SK-N-SH treated with all-trans-retinoic acid at 6 μM for 48 hours (cell line): ENCODE results near the gene CFAP57.

Experiments used
- CREB5 ChIP-seq: fragments of 250-450 bp; sonication (Bioruptor Pico); IDR thresholded peaks from 2 replicates; pipeline ENCODE4 v1.5.1; 2020; ENCODE audit warnings: low read depth, mild to moderate bottlenecking, moderate library complexity
- PATZ1 ChIP-seq: fragments of 250-450 bp; sonication (Bioruptor Pico); IDR thresholded peaks from 2 replicates; pipeline ENCODE4 v1.8.0; 2020; ENCODE audit warnings: mild to moderate bottlenecking, moderate library complexity, borderline replicate concordance
- ZFP3 ChIP-seq: fragments of 250-450 bp; sonication (Bioruptor Pico); IDR thresholded peaks from 2 replicates; pipeline ENCODE4 v1.5.0; 2020; ENCODE audit warnings: mild to moderate bottlenecking, moderate library complexity
- TF ChIP-seq, protein P1 (sequence below): fragments of 250-450 bp; sonication (Bioruptor Pico); IDR thresholded peaks from 2 replicates; pipeline ENCODE4 v1.5.0; 2020; ENCODE audit warnings: mild to moderate bottlenecking, moderate library complexity

- TF ChIP-seq PATZ1 (CRISPR knock-in tag) (no peak), ZFP3 (CRISPR knock-in tag) (no peak), CREB5 (no peak)
- TF ChIP-seq, protein P1, sequence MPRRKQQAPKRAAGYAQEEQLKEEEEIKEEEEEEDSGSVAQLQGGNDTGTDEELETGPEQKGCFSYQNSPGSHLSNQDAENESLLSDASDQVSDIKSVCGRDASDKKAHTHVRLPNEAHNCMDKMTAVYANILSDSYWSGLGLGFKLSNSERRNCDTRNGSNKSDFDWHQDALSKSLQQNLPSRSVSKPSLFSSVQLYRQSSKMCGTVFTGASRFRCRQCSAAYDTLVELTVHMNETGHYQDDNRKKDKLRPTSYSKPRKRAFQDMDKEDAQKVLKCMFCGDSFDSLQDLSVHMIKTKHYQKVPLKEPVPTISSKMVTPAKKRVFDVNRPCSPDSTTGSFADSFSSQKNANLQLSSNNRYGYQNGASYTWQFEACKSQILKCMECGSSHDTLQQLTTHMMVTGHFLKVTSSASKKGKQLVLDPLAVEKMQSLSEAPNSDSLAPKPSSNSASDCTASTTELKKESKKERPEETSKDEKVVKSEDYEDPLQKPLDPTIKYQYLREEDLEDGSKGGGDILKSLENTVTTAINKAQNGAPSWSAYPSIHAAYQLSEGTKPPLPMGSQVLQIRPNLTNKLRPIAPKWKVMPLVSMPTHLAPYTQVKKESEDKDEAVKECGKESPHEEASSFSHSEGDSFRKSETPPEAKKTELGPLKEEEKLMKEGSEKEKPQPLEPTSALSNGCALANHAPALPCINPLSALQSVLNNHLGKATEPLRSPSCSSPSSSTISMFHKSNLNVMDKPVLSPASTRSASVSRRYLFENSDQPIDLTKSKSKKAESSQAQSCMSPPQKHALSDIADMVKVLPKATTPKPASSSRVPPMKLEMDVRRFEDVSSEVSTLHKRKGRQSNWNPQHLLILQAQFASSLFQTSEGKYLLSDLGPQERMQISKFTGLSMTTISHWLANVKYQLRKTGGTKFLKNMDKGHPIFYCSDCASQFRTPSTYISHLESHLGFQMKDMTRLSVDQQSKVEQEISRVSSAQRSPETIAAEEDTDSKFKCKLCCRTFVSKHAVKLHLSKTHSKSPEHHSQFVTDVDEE = no peak
Observed at GRCh38 chr1:43272576-43273571, 100.7 kb downstream of the CFAP57 start.
